DND-41 (cell line): ENCODE measurements around the gene EPHA10.
"Not testable (repeated sequence)": the region's sequence is repeated elsewhere in the genome, so short reads cannot be mapped to it uniquely, and the experiment has no call there.

Experiments
- ATAC-seq: fragments of 200-7000 bp; cut with Tn5 transposase; 3 replicates; pipeline ENCODE4 v1.9.1; 2021; ENCODE audit warnings: low read depth; ENCODE audit not compliant: insufficient read depth
- DNase-seq: peaks from one replicate; pipeline ENCODE4 v3.0.0-alpha.2; 2020
- H2AFZ ChIP-seq: 2 replicates; pipeline ENCODE4 v1.6.0; 2012; ENCODE audit warnings: low read depth, low read length
- H3K27ac ChIP-seq: 2 replicates; pipeline ENCODE4 v1.5.1; 2012; ENCODE audit warnings: low read length, inconsistent platforms
- H3K27me3 ChIP-seq: fragments of 200-600 bp; sonication (generic); 2 replicates; pipeline ENCODE4 v1.6.0; 2012; ENCODE audit warnings: low read length, mild to moderate bottlenecking, inconsistent platforms; ENCODE audit not compliant: insufficient read depth, poor library complexity
- H3K36me3 ChIP-seq: 2 replicates; pipeline ENCODE4 v1.5.1; 2012; ENCODE audit warnings: low read length, inconsistent platforms; ENCODE audit not compliant: insufficient read depth
- H3K4me1 ChIP-seq: 2 replicates; pipeline ENCODE4 v1.5.1; 2012; ENCODE audit warnings: mild to moderate bottlenecking, low read length; ENCODE audit not compliant: insufficient read depth
- H3K4me2 ChIP-seq: 2 replicates; pipeline ENCODE4 v1.6.0; 2012; ENCODE audit warnings: mild to moderate bottlenecking, moderate library complexity, low read length, inconsistent platforms; ENCODE audit not compliant: insufficient read depth
- H3K4me3 ChIP-seq, 2 experiments: fragments of 200-600 bp in 1 of 2; shearing (Covaris generic) in 1 of 2; 2 replicates each; pipeline ENCODE4 v1.5.1; 2012 to 2016; ENCODE audit warnings: inconsistent platforms in 2 of 2, low read length in 2 of 2, mild to moderate bottlenecking in 2 of 2, low read depth in 1 of 2, moderate library complexity in 1 of 2
- H3K79me2 ChIP-seq: 2 replicates; pipeline ENCODE4 v1.6.0; 2012; ENCODE audit warnings: low read length, inconsistent platforms; ENCODE audit not compliant: insufficient read depth
- H3K9ac ChIP-seq: 2 replicates; pipeline ENCODE4 v1.6.0; 2012; ENCODE audit warnings: low read depth, mild to moderate bottlenecking, inconsistent platforms, low read length, moderate library complexity
- H3K9me3 ChIP-seq: 2 replicates; pipeline ENCODE4 v1.5.1; 2012; ENCODE audit warnings: low read length, moderate library complexity, mild to moderate bottlenecking, inconsistent platforms; ENCODE audit not compliant: insufficient read depth, severe bottlenecking
- H4K20me1 ChIP-seq: 2 replicates; pipeline ENCODE4 v1.6.0; 2012; ENCODE audit warnings: low read length; ENCODE audit not compliant: insufficient read depth
- CTCF ChIP-seq: IDR thresholded peaks from 2 replicates; pipeline ENCODE4 v1.5.1; 2012; ENCODE audit warnings: borderline replicate concordance, low read length, moderate library complexity, mild to moderate bottlenecking; ENCODE audit not compliant: poor library complexity, severe bottlenecking; ENCODE audit errors: extremely low read depth
- EZH2 ChIP-seq: IDR thresholded peaks from 3 replicates; pipeline ENCODE4 v1.6.1; 2012; ENCODE audit warnings: borderline replicate concordance, low read depth, mild to moderate bottlenecking, moderate library complexity, low read length, inconsistent platforms; ENCODE audit not compliant: severe bottlenecking

Gene EPHA10

GRCh38 chr1:37737975-37738374 is 26.9 kb downstream of the EPHA10 start:
- H3K27ac ChIP-seq, H3K4me1 ChIP-seq, DNase-seq, H3K9me3 ChIP-seq, ATAC-seq, H3K4me2 ChIP-seq, H3K36me3 ChIP-seq, H2AFZ ChIP-seq, H4K20me1 ChIP-seq, H3K9ac ChIP-seq, H3K27me3 ChIP-seq, H3K4me3 ChIP-seq, H3K79me2 ChIP-seq: not testable (repeated sequence)

- Histone ChIP-seq H3K9me3 (no peaks in the 10 kb centered on the region), H3K4me3 (no peak overlapping the region), H3K9ac (no peak overlapping the region), H2AFZ (no peak overlapping the region), H3K4me2 (no peak overlapping the region), H3K4me1 (no peaks in the 10 kb centered on the region), H3K36me3 (no peaks in the 10 kb centered on the region), H3K27ac (no peak overlapping the region), H3K79me2 (no peaks in the 10 kb centered on the region), H3K27me3 (peaks cover 4% of the 10 kb centered on the region), H4K20me1 (no peaks in the 10 kb centered on the region)
- TF ChIP-seq EZH2 (no peak), CTCF (no peak)
- DNase-seq (no peak), ATAC-seq (no peak)
Observed at GRCh38 chr1:37734629-37735591, 30.0 kb downstream of the EPHA10 start.

- ATAC-seq = no peak
- H3K4me1 ChIP-seq = no peaks in the 10 kb centered on the region
- H3K79me2 ChIP-seq = no peaks in the 10 kb centered on the region
- no peak for DNase-seq
- no peaks in the 10 kb centered on the region for H3K9me3 ChIP-seq
- no peaks in the 10 kb centered on the region for H3K36me3 ChIP-seq
- no peak overlapping the region for H3K4me2 ChIP-seq
- H3K27me3 ChIP-seq = peaks cover 13% of the 10 kb centered on the region
- no peak overlapping the region for H2AFZ ChIP-seq
- no peaks in the 10 kb centered on the region; the same call in 1 of the 2 replicates for H4K20me1 ChIP-seq
- no peak for TF ChIP-seq CTCF
- no peak for TF ChIP-seq EZH2
- H3K9ac ChIP-seq = no peak overlapping the region
- no peak overlapping the region for H3K27ac ChIP-seq
- H3K4me3 ChIP-seq = no peak overlapping the region
Observed at GRCh38 chr1:37732111-37732780, 32.7 kb downstream of the EPHA10 start.
